H1 (cell line): Measurements from ENCODE around the gene GBP6.

Experiments
- GABPA ChIP-seq: IDR thresholded peaks from 2 replicates; pipeline ENCODE4 v1.6.1; 2011; ENCODE audit warnings: mild to moderate bottlenecking, low read length, moderate library complexity, borderline replicate concordance; ENCODE audit not compliant: insufficient read depth
- TF ChIP-seq, protein P1 (sequence below): IDR thresholded peaks from 2 replicates; pipeline ENCODE4 v1.6.1; 2012; ENCODE audit warnings: inconsistent platforms

DNA sequence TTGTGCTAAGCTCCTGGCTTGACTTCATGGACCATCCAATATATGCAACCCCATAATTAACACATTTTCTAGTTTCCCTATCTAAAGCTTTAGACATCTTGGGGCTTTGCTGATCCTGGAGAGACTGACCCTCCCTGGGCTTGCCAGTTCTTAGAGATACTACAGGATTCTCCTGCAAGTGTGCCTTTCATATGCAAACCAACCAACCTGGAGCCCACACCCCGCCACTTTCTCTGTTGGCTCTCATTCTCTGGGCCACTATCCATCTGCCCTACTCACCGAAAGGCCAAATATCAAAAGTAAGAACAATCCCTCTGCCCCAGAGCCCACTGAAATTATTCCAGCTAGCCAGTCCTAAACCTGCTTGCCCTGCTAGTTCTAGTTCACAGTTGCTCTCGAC is 2.2 kb upstream of the GBP6 start:
- TF ChIP-seq, protein P1, sequence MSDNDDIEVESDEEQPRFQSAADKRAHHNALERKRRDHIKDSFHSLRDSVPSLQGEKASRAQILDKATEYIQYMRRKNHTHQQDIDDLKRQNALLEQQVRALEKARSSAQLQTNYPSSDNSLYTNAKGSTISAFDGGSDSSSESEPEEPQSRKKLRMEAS, result no peak
- no peak for TF ChIP-seq GABPA
